ENCODE data around the gene PRLH.

PRLH gene

GRCh38 chr2:237540223-237540775 is 26.1 kb upstream of the PRLH start:
- no peak for ATAC-seq

GRCh38 chr2:237540823-237541222 is 25.6 kb upstream of the PRLH start:
- no peak for ATAC-seq

- no peak for ATAC-seq
These were observed 25.1 kb upstream of the PRLH start for GRCh38 chr2:237541243-237541642.

- ATAC-seq: no peak
These were observed 24.2 kb upstream of the PRLH start for GRCh38 chr2:237542001-237542704.

GRCh38 chr2:237546040-237546875 is 20.1 kb upstream of the PRLH start:
- ATAC-seq: no peak

GRCh38 chr2:237546876-237547395 is 19.4 kb upstream of the PRLH start:
- ATAC-seq: no peak

- no peak for ATAC-seq
These were observed 18.4 kb upstream of the PRLH start for GRCh38 chr2:237547841-237548416.

- no peak for ATAC-seq
These were observed 17.2 kb upstream of the PRLH start for GRCh38 chr2:237549216-237549615.

GRCh38 chr2:237549643-237550415 is 16.5 kb upstream of the PRLH start:
- no peak for ATAC-seq

GRCh38 chr2:237551071-237551574 is 15.3 kb upstream of the PRLH start:
- no peak for ATAC-seq

- no peak for ATAC-seq
These were observed 13.5 kb upstream of the PRLH start for GRCh38 chr2:237552908-237553307.

GRCh38 chr2:237553948-237554347 is 12.4 kb upstream of the PRLH start:
- no peak for ATAC-seq

- no peak for ATAC-seq
These were observed 10.8 kb upstream of the PRLH start for GRCh38 chr2:237555560-237555959.

- ATAC-seq: peak; percentile 77 to 84
These were observed 9.4 kb upstream of the PRLH start for GRCh38 chr2:237556773-237557632.

- ATAC-seq: no peak
These were observed 8.8 kb upstream of the PRLH start for GRCh38 chr2:237557633-237558015.

- no peak for ATAC-seq
These were observed 7.3 kb upstream of the PRLH start for GRCh38 chr2:237558961-237559641.

GRCh38 chr2:237561221-237561620 is 5.2 kb upstream of the PRLH start:
- no peak for ATAC-seq

GRCh38 chr2:237563816-237564215 is 2.6 kb upstream of the PRLH start:
- ATAC-seq: no peak

- ATAC-seq: no peak
These were observed 1.7 kb upstream of the PRLH start for GRCh38 chr2:237564526-237565131.

GRCh38 chr2:237565974-237566373 is 400 bp upstream of the PRLH start:
- ATAC-seq: no peak
